ENCODE data around the gene CEP57L1.

GRCh38 chr6:109143191-109143590 lies 47.9 kb downstream of the CEP57L1 start:
- TF ChIP-seq EZH2 (IDR thresholded peaks at IDR 0.05; ENCODE audit: insufficient read depth, poor library complexity, severe bottlenecking) (no peak), EZH2phosphoT487 (IDR thresholded peaks at IDR 0.05; ENCODE audit: insufficient read depth, low read depth) (no peak)
